Uterus (tissue), 2 donors: ENCODE data around the gene WDR88.

ENCODE experiments used
- POLR2A ChIP-seq, 2 donors: fragments of 450-650 bp; IDR thresholded peaks; one replicate each; pipeline ENCODE4 v1.6.1; 2016; ENCODE audit warnings: antibody characterized with exemption in 2 of 2, mild to moderate bottlenecking in 1 of 2, moderate library complexity in 1 of 2
- TF ChIP-seq, protein P1 (sequence below), 4 experiments: fragments of 200-600 bp in 2 of 4; fragments of 450-650 bp in 2 of 4; sonication (generic) in 2 of 4; IDR thresholded peaks; one replicate each; pipeline ENCODE4 v1.5.1; 2016 to 2019; ENCODE audit warnings: antibody characterized with exemption in 4 of 4, mild to moderate bottlenecking in 2 of 4, moderate library complexity in 1 of 4

DNA sequence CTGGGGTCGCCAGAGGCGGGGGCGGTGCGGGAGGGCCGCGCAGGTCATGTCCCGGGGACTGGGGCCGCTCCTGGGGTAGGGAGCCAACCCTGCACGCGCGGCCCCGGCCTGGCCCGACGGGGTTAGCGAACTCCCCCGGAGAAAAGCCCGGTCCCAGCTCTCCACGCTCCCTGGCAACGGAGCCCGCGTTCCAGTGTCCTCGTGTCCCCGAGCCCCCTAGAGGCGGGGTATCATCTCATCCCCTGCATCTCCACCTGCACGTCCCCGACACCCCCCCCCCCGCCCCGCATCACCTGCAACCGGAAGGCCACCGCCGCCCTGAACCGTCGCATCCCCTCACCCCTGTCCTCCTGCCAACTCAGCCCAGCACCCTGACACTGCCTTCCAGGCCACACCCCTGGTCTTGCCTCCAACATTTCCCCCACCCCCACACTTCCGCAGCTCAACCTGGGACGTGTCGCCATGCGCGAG is 2.7 kb downstream of the WDR88 start:
- TF ChIP-seq, protein P1, sequence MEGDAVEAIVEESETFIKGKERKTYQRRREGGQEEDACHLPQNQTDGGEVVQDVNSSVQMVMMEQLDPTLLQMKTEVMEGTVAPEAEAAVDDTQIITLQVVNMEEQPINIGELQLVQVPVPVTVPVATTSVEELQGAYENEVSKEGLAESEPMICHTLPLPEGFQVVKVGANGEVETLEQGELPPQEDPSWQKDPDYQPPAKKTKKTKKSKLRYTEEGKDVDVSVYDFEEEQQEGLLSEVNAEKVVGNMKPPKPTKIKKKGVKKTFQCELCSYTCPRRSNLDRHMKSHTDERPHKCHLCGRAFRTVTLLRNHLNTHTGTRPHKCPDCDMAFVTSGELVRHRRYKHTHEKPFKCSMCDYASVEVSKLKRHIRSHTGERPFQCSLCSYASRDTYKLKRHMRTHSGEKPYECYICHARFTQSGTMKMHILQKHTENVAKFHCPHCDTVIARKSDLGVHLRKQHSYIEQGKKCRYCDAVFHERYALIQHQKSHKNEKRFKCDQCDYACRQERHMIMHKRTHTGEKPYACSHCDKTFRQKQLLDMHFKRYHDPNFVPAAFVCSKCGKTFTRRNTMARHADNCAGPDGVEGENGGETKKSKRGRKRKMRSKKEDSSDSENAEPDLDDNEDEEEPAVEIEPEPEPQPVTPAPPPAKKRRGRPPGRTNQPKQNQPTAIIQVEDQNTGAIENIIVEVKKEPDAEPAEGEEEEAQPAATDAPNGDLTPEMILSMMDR (IDR thresholded peaks at IDR 0.05), result no peak
- no peak for TF ChIP-seq POLR2A (IDR thresholded peaks at IDR 0.05)
